GM19324 (cell line): ENCODE results near the gene ZFP14.

Source experiments
- ATAC-seq: cut with Tn5 transposase; IDR thresholded peaks from one replicate; pipeline ENCODE4 v1.9.1; 2021; ENCODE audit warnings: mild to moderate bottlenecking, moderate library complexity; ENCODE audit not compliant: unreplicated experiment, low FRiP score

ZFP14 gene

GRCh38 chr19:36378625-36379509 lies at the start of gene ZFP14:
Gene ZFP14, minus strand, starts transcription at chr19:36379201. Its CDS starts 11,309 bp downstream, at chr19:36367892.
- peak; percentile 94 for ATAC-seq

- no peak for ATAC-seq
These were observed 44.9 kb upstream of the ZFP14 start for GRCh38 chr19:36423925-36424324.

GRCh38 chr19:36421749-36422481 lies 42.9 kb upstream of the ZFP14 start:
- no peak for ATAC-seq

GRCh38 chr19:36420961-36421748 lies 42.2 kb upstream of the ZFP14 start:
- no peak for ATAC-seq

GRCh38 chr19:36418287-36419001 lies 39.4 kb upstream of the ZFP14 start, which contains the start of gene ZFP82:
Gene ZFP82, minus strand, starts transcription at chr19:36418644. Its CDS starts 8,855 bp downstream, at chr19:36409789.
- ATAC-seq: peak; percentile 82

- no peak for ATAC-seq
These were observed 38.8 kb upstream of the ZFP14 start for GRCh38 chr19:36417752-36418286.

- no peak for ATAC-seq
These were observed 30.8 kb upstream of the ZFP14 start for GRCh38 chr19:36409841-36410240.

- no peak for ATAC-seq
These were observed 29.1 kb upstream of the ZFP14 start for GRCh38 chr19:36408101-36408500.

GRCh38 chr19:36404498-36404897 lies 25.5 kb upstream of the ZFP14 start:
- ATAC-seq: no peak

- no peak for ATAC-seq
These were observed 22.5 kb upstream of the ZFP14 start for GRCh38 chr19:36401475-36401874.

GRCh38 chr19:36398571-36398970 lies 19.6 kb upstream of the ZFP14 start:
- no peak for ATAC-seq

- no peak for ATAC-seq
These were observed 14.1 kb upstream of the ZFP14 start for GRCh38 chr19:36392916-36393673.

GRCh38 chr19:36379510-36379819 lies 464 bp upstream of the ZFP14 start:
- no peak for ATAC-seq

GRCh38 chr19:36377541-36378178 lies 1.3 kb downstream of the ZFP14 start:
- no peak for ATAC-seq

GRCh38 chr19:36373638-36374156 lies 5.3 kb downstream of the ZFP14 start:
- no peak for ATAC-seq

- ATAC-seq: no peak
These were observed 7.1 kb downstream of the ZFP14 start for GRCh38 chr19:36371886-36372285.

GRCh38 chr19:36363845-36364244 lies 15.2 kb downstream of the ZFP14 start:
- ATAC-seq: no peak

- ATAC-seq: no peak
These were observed 38.1 kb downstream of the ZFP14 start for GRCh38 chr19:36340786-36341372.
